DMS79 (cell line): ENCODE data around the gene PDGFD.
"Not testable (repeated sequence)": the region's sequence is repeated elsewhere in the genome, so short reads cannot be mapped to it uniquely, and the experiment has no call there.

ENCODE experiments used
- DNase-seq: peaks from one replicate; lab custom pipeline; 2025; lab: John Stamatoyannopoulos, UW

Gene PDGFD

DNA sequence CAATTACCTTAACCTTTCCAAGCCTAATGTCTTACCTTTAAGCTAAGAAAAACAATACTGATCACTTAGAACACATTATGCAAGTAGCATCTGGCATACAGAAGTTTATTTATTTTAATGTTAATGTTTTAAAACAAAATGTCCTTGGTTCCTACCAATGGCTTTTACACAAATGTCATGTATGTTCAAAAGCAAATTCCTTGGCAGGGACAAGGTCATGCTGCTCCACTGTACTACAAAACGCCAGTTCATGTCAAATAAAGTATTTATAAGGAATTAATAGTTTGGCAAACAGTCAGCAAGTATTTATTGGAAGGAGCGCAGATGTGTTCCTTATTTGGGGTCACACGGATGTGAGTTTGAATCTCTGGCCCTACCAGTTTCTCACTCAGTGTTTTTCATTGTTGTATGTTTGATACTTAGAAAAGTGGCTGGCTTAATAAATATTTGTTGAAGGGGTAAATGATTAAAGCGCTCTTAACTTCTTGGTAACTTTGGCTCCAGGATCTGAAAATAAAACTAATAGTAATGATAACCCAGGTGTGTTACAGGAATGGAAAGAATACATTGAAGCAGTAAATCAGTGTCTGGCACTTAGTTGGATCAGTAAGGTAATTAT is 108.9 kb downstream of the PDGFD start:
- no peak for DNase-seq

GRCh38 chr11:104053743-104054478 is 110.0 kb downstream of the PDGFD start:
- DNase-seq, result no peak

DNA sequence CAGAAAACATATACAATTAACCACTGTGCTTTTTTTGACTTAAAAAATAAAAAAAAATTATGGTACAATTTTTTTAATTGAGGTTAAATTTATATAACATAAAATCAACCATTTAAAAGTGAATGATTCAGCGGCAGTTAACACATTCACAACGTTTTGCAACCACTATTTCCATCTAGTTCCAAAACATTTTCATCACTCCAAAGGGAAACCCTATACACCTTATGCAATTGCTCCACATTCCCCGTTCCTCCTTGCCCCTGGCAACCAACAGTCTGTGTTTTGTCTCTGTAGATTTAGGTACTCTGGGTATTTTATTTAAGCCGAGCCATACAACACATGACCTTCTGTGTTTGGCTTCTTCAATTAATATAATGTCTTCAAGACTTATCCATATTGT is 112.2 kb downstream of the PDGFD start:
- DNase-seq, result no peak

GRCh38 chr11:104049116-104049515 is 114.8 kb downstream of the PDGFD start:
- no peak for DNase-seq

DNA sequence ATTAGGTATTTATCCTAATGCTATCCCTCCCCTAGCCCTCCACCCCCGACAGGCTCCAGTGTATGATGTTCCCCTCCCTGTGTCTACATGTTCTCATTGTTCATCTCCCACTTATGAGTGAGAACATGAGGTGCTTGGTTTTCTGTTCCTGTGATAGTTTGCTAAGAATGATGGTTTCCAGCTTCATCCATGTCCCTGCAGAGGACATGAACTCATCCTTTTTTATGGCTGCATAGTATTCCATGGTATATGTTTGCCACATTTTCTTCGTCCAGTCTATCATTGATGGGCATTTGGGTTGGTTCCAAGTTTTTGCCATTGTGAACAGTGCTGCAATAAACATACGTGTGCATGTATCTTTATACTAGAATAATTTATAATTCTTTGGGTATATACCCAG is 117.1 kb downstream of the PDGFD start:
- not testable (repeated sequence) for DNase-seq

GRCh38 chr11:104046331-104046730 is 117.6 kb downstream of the PDGFD start:
- DNase-seq, result no peak

DNA sequence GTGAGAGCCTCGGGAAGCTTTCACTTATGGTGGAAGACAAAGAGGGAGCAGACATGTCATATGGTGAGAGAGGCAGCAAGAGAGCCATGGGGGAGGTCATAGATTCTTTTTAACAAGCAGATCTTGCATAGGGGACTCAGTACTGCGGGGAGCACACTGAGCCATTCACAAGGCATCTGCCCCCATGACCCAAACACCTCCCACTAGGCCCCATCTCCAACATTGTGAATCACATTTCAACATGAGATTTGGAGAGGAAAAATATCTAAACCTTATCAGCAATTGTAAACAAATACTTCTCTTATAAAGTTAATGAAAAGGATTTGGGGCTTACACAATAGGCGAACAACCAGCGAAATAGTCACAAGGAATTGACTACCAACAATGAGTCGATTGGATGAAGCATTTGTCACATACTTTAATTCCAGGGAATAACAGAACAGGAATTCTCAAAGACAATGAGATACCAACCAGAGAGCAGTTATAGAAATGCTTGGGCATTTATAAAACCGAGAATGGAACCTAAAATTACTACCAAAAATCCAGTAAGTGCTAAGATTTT is 120.2 kb downstream of the PDGFD start:
- no peak for DNase-seq

DNA sequence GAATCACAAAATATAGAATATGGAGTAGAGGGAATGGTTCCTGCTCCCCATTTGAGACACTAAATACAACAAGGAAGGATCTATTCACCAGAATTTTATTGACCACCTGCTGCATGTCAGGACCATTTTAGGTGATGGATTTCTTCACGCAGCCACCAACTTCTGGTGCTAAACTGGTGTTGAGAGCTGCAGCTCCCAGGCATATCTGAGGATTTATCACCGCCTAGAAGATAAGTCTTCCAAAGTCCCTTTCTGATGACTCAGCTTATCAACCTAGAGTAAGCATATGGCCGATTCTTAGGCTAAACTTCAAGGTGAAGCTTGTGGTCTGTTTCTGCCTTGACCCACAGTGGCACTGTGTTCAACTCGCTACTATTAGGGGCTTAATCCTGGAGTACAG is 120.8 kb downstream of the PDGFD start:
- DNase-seq, result no peak

DNA sequence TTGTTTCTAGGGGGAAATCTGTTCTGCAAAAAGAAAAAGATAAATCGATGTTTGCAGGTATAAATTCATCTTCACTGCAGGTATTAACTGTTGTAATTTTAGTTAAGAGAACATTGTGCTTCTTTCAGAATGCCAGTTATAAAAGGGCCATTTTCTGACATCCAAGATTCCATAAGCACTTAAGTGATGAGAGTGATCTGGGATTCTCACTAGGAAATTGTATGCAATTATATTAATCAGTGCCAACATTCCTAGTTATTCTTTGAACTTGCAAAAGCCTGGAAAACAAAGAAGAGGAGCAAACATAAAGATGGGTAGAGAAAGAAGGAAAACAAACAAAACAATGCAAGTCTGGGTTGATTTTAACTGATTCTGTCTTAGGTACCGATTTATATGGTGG is 122.2 kb downstream of the PDGFD start:
- no peak for DNase-seq

DNA sequence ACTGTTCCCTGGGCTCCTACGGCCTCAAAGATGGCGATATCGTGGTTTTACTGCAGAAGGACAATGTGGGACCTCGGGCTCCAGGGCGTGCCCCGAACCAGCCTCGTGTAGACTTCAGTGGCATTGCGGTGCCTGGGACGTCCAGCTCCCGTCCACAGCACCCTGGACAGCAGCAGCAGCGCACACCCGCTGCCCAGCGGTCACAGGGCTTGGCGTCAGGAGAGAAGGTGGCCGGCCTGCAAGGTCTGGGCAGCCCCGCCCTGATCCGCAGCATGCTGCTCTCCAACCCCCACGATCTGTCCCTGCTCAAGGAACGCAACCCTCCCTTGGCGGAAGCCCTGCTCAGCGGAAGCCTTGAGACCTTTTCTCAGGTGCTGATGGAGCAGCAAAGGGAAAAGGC is 127.0 kb downstream of the PDGFD start:
- no peak for DNase-seq

GRCh38 chr11:104036588-104036987 is 127.4 kb downstream of the PDGFD start, which contains the start of gene DDI1:
DDI1 (plus strand) TSS chr11:104036640; CDS start chr11:104036823, 183 bp downstream.
- DNase-seq, result no peak

- no peak for DNase-seq
Measured at GRCh38 chr11:104033561-104033960, 130.4 kb downstream of the PDGFD start.

- no peak for DNase-seq
Measured at GRCh38 chr11:104033134-104033533, 130.8 kb downstream of the PDGFD start.

DNA sequence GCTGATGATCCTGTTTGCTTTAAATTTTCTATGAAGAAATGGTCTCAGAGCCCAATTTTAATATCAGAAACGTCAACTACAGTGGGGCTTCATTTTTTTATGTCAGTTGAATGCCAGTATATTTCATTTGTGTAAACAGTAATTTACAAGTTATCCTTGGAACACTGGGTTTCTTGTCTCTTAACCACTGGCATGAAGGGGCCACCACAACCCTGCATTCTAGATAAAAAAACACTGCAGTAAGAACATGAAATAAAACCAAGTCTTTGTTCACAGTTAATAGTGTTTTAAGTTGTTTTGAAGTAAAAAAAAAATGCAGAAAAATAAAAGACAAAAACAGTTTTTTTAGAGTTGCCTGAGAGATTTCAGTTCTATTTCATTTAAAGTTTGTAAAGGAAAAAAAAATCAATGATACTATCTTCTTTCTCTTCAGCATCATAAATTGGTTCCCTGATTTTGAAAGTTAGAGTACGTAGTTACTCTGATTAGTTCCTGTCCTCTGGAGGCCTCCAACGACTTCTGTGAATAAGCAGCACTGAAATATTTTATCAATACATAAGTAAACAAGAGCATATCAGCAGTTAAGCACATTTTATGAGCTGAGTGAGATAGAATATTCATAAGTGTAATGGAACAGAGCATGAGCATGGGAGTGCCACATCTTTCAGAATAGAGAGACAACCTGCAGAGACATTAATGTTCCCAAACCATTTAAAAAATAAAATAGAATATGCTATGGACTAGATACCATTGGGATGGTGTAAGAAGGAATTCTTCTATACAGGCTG is 135.3 kb downstream of the PDGFD start:
- DNase-seq, result no peak

- no peak for DNase-seq
Measured at GRCh38 chr11:104024572-104024971, 139.4 kb downstream of the PDGFD start.

DNA sequence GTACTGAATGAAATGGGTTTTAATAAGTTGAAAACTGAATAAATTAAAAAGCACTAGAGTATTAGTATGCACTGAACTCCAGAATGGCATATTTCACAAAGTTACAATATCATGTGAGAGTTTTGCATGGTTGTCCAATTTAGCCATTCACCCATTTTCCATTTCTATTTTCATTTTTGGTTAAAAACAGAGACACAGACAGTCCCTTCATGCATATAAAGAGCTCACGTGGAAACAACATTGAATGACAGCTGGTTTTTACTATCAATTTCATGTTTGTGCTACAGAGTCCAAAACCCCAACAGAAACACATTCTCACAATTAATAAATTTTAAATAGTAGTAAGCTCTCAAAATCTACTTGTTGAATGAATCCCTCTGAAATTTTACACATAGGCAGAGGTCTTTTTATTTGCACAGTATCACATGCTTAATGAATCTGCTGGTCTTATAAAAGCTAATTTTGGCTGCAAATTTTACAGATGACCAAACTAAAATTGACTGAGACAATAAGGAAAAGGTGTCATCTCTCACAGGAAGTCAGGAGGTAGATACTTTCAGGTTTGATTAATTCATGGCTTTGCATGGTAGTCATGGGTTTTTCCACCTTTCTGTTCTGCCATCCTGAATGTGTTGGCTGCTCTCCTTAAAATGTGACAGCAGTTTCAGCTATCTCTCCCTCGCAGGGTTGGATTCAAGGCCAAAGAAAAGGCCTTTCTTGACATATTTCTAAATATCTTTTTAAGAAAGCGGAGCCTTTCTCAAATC is 148.1 kb downstream of the PDGFD start:
- no peak for DNase-seq

- no peak for DNase-seq
Measured at GRCh38 chr11:104011044-104011443, 152.9 kb downstream of the PDGFD start.

GRCh38 chr11:104009744-104010143 is 154.2 kb downstream of the PDGFD start:
- no peak for DNase-seq

DNA sequence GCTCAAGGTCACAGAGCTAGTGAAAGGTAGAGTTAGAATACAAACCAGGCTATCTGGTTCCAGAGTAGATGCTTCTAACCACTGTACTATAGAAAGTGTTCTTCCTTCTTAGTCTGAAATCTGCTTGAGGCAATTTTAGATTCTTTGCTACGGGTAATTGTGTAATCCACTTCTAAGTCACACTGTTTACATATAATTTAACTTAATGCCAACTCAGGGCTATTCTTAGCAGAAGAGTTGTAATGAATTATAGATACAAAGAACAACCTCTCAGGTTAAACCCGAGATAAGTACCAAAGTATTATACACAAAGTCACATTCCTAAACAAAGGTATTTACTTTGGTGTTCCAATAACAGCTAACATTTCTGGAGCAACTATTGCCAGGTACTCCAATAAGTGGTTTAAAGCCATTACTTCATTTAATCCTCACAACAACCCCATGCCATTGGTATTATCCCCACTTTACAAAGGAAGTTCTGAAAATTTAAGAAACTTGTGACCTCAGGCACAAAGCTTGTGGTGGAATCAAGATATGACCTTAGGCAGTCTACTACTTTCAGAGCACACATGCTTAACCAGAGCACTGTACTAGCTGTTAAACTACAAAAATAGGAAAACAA is 158.6 kb downstream of the PDGFD start:
- DNase-seq, result no peak

GRCh38 chr11:104003491-104003890 is 160.5 kb downstream of the PDGFD start:
- DNase-seq, result no peak

GRCh38 chr11:104001561-104002056 is 162.3 kb downstream of the PDGFD start:
- no peak for DNase-seq
